NT2/D1 (cell line): ENCODE measurements around the gene GOT1.

Experiments
- SUZ12 ChIP-seq: IDR thresholded peaks from 2 replicates; pipeline ENCODE4 v1.6.1; 2011; ENCODE audit not compliant: insufficient read length, insufficient read depth; ENCODE audit errors: extremely low read depth
- YY1 ChIP-seq: IDR thresholded peaks from 2 replicates; pipeline ENCODE4 v1.6.1; 2011; ENCODE audit not compliant: insufficient read length, insufficient read depth

GRCh38 chr10:99442394-99442793 is 12.0 kb upstream of the GOT1 start:
- no peak for TF ChIP-seq SUZ12
- TF ChIP-seq YY1, result no peak
